ENCODE data around the gene LMX1B. TPM values are rescaled to one million over a fixed set of nuclear protein-coding genes. Genes with fewer than 3 reads are reported as not detected.

Gene LMX1B
- total and polyA plus RNA-seq, 3 donors from 2014 or later = 2.8 to 7.6 (median 7.6) TPM

DNA sequence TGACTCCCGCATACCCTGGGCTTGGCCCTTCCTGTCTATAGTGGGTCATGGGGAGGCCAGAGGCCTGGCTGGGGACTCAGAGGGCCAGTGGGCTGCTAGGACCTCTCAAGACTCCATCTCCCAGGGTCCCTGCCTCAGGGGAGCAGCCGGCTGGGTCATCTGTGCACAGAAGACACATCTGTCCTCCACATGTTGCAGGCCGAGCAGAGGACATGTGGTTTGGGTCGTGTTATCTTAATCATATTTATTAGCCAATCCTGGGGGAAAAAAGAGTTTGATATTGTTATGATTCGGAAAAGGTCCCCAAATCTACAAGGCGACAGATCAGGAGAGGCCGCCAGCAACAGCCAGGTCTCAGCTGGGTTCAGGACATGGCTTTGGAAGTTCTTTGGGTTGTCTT, 14.4 kb downstream of the LMX1B start:
- DNase-seq = no peak
- TF ChIP-seq, protein P1, sequence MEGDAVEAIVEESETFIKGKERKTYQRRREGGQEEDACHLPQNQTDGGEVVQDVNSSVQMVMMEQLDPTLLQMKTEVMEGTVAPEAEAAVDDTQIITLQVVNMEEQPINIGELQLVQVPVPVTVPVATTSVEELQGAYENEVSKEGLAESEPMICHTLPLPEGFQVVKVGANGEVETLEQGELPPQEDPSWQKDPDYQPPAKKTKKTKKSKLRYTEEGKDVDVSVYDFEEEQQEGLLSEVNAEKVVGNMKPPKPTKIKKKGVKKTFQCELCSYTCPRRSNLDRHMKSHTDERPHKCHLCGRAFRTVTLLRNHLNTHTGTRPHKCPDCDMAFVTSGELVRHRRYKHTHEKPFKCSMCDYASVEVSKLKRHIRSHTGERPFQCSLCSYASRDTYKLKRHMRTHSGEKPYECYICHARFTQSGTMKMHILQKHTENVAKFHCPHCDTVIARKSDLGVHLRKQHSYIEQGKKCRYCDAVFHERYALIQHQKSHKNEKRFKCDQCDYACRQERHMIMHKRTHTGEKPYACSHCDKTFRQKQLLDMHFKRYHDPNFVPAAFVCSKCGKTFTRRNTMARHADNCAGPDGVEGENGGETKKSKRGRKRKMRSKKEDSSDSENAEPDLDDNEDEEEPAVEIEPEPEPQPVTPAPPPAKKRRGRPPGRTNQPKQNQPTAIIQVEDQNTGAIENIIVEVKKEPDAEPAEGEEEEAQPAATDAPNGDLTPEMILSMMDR (IDR thresholded peaks at IDR 0.05) = no peak
- no peak for TF ChIP-seq POLR2A (IDR thresholded peaks at IDR 0.05)
- Histone ChIP-seq H3K36me3 (ENCODE audit: low read depth, missing control alignments) (no peaks in the 10 kb centered on the region), H3K4me3 (no peak overlapping the region), H3K27ac (no peak overlapping the region), H3K27me3 (no peaks in the 10 kb centered on the region), H3K4me1 (peaks cover 10% of the 10 kb centered on the region), H3K9me3 (no peaks in the 10 kb centered on the region)
- WGBS, 2 donors = 92 to 93% methylated on average over 7 of the region's 7 CpGs
- intact Hi-C loops (cut with DNase I; ENCODE audit: low total_unique reads) = no loop called here

- Histone ChIP-seq H3K36me3 (ENCODE audit: low read depth, missing control alignments) (no peaks in the 10 kb centered on the region), H3K4me1 (peaks cover 10% of the 10 kb centered on the region), H3K4me3 (no peak overlapping the region), H3K27me3 (no peaks in the 10 kb centered on the region), H3K27ac (no peak overlapping the region), H3K9me3 (no peaks in the 10 kb centered on the region)
- 57 to 59% methylated on average over 11 of the region's 11 CpGs for WGBS, 2 donors
- DNase-seq = no peak
- intact Hi-C loops (cut with DNase I; ENCODE audit: low total_unique reads) = no loop called here
- TF ChIP-seq, protein P1 (IDR thresholded peaks at IDR 0.05) = no peak
- TF ChIP-seq POLR2A (IDR thresholded peaks at IDR 0.05) = no peak
Observed at GRCh38 chr9:126628969-126629674, 15.4 kb downstream of the LMX1B start.

DNA sequence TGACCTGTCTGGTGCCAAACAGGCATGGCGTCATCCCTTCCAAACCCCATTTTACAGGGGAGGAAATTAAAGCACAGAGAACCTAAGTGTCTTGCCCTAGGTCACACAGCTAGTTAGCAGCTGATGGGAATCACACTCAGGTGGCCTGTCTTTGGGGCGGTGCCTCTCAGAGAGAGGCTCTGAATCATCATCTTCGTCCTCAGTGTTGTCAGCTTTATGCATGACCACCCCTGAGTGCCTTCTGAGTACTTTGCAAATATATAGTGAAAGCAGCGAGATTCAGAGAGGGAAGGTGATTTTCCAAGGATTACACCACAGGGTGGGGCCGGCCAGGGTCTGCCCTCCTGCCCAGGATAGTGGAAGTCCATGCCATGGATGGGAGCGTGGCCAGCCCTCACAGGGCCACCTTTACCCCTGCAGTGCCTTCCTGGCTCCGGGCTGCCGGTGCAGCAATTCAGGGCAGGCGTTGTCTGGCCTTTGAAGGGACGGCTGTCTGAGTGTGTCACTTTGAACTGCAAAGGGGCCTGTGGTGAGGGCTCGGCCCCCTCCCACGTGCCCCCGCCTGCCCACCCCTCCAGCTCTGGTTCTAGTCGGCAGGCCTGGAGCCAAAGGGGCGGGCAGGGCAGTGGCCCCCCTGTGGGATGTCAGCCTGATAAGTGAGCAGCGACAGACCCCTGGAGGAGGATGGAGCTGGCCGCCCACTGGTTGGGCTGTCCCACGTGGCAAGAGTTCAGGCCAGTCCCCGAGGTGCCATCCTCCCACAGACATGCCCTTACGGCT, 16.9 kb downstream of the LMX1B start:
- TF ChIP-seq POLR2A (IDR thresholded peaks at IDR 0.05) = no peak
- TF ChIP-seq, protein P1 (IDR thresholded peaks at IDR 0.05) = no peak
- no peak for DNase-seq
- Histone ChIP-seq H3K4me3 (no peak overlapping the region), H3K36me3 (ENCODE audit: low read depth, missing control alignments) (no peaks in the 10 kb centered on the region), H3K27ac (no peak overlapping the region), H3K27me3 (no peaks in the 10 kb centered on the region), H3K4me1 (peaks cover 8% of the 10 kb centered on the region), H3K9me3 (no peaks in the 10 kb centered on the region)
- intact Hi-C loops (cut with DNase I; ENCODE audit: low total_unique reads) = no loop called here
- WGBS, 2 donors = 58 to 65% methylated on average over 7 to 17 of the region's 20 CpGs

DNA sequence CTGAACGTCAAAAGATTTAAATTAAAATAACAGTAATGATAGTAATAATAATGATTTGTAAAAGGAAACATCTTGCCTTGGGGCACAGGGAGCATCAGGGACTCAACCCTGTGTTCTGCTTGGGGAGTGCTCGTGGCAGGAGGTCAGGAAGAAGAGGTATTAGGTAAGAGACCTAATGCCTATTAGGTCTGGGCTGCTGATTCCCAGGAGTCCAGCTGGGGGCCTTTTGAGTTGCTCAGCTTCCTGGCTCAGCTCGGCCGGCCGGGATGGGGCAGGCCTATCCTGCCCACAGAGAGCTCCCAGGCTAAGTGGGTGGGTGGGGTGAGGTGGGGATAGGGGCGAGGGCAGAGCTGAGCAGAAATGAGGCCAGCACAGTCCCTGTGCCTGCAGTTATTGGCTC, 17.5 kb downstream of the LMX1B start:
- Histone ChIP-seq H3K4me1 (peaks cover 2% of the 10 kb centered on the region), H3K27ac (no peak overlapping the region), H3K36me3 (ENCODE audit: low read depth, missing control alignments) (no peaks in the 10 kb centered on the region), H3K4me3 (no peak overlapping the region), H3K9me3 (no peaks in the 10 kb centered on the region), H3K27me3 (no peaks in the 10 kb centered on the region)
- DNase-seq = no peak
- no peak for TF ChIP-seq POLR2A (IDR thresholded peaks at IDR 0.05)
- TF ChIP-seq, protein P1 (IDR thresholded peaks at IDR 0.05) = no peak
- 56 to 79% methylated on average over 3 to 6 of the region's 6 CpGs for WGBS, 2 donors
- intact Hi-C loops (cut with DNase I; ENCODE audit: low total_unique reads) = no loop called here
